ENCODE data around the gene IPO13.

Gene IPO13

GRCh38 chr1:43930949-43931275, 15.8 kb upstream of the IPO13 start:
- DNase-seq: no peak

GRCh38 chr1:43931711-43932660, 14.8 kb upstream of the IPO13 start:
- no peak for DNase-seq

- peak; percentile 46 for DNase-seq
These were observed 13.9 kb upstream of the IPO13 start for GRCh38 chr1:43932786-43933385.

GRCh38 chr1:43933386-43934100, 13.2 kb upstream of the IPO13 start, which contains the start of gene ARTN:
TSS of gene ARTN (plus strand) at chr1:43933801. CDS start at chr1:43935657, 1,856 bp downstream.
- peak; percentile 44 for DNase-seq

GRCh38 chr1:43934101-43934985, 12.4 kb upstream of the IPO13 start:
- DNase-seq: peak; percentile 83

GRCh38 chr1:43934986-43935324, 11.8 kb upstream of the IPO13 start:
- no peak for DNase-seq

- no peak for DNase-seq
These were observed 10.9 kb upstream of the IPO13 start for GRCh38 chr1:43935711-43936427.

GRCh38 chr1:43936431-43937151, 10.2 kb upstream of the IPO13 start:
- peak; percentile 39 for DNase-seq

- DNase-seq: no peak
These were observed 9.4 kb upstream of the IPO13 start for GRCh38 chr1:43937179-43937865.

GRCh38 chr1:43938383-43938782, 8.4 kb upstream of the IPO13 start:
- DNase-seq: no peak

GRCh38 chr1:43938892-43939587, 7.7 kb upstream of the IPO13 start:
- no peak for DNase-seq

- no peak for DNase-seq
These were observed 4.3 kb upstream of the IPO13 start for GRCh38 chr1:43942411-43942810.

GRCh38 chr1:43944860-43945259, 1.9 kb upstream of the IPO13 start:
- DNase-seq: no peak

- DNase-seq: no peak
These were observed 995 bp upstream of the IPO13 start for GRCh38 chr1:43945674-43946235.

GRCh38 chr1:43947061-43947873, 517 bp downstream of the IPO13 start:
- no peak for DNase-seq

GRCh38 chr1:43947874-43948437, 1.2 kb downstream of the IPO13 start:
- DNase-seq: no peak

GRCh38 chr1:43949678-43950077, 2.9 kb downstream of the IPO13 start:
- DNase-seq: no peak

All from NCI-H1105 treated with DMSO at 0.1 percent for 48 hours (cell line).